HG03457 (cell line): Measurements from ENCODE around the gene PDE3B.

Experiments
- ATAC-seq: cut with Tn5 transposase; IDR thresholded peaks from one replicate; pipeline ENCODE4 v1.9.1; 2021; ENCODE audit warnings: moderate number of reproducible peaks; ENCODE audit not compliant: unreplicated experiment

PDE3B gene

GRCh38 chr11:14908214-14908880 lies 264.7 kb downstream of the PDE3B start:
- no peak for ATAC-seq

GRCh38 chr11:14914536-14914935 lies 270.9 kb downstream of the PDE3B start:
- ATAC-seq = no peak

GRCh38 chr11:14916403-14916802 lies 272.8 kb downstream of the PDE3B start:
- no peak for ATAC-seq
